ENCODE measurements around the gene POLR2A.

GRCh38 chr17:7468804-7469389 is 15.3 kb upstream of the POLR2A start:
- TF ChIP-seq RNF2 (IDR thresholded peaks at IDR 0.05; ENCODE audit: borderline replicate concordance, low read depth) (no peak), CTCF (IDR thresholded peaks at IDR 0.05) (no peak), SMC3 (IDR thresholded peaks at IDR 0.05) (no peak), BHLHE40 (IDR thresholded peaks at IDR 0.05; ENCODE audit: low read depth, low read length) (no peak)

Measured in A549 (cell line).